ENCODE measurements around the gene SMG5. TPM values are rescaled to one million over a fixed set of nuclear protein-coding genes. Genes with fewer than 3 reads are reported as not detected.
"Not testable (repeated sequence)": the region's sequence is repeated elsewhere in the genome, so short reads cannot be mapped to it uniquely, and the experiment has no call there.

Gene SMG5
- total RNA-seq (2014; rRNA removed; shearing (Covaris generic)) (109 and 118 TPM in 2 replicates), polyA plus RNA-seq (2016; fragmentation: Nextera tagmentation; extraction: Ambion mirVana) (21.3 and 25.9 TPM in 2 replicates)
- long read RNA-seq, full-length matches to known transcripts, result 4 of 10 reads
- long read RNA-seq, partial matches to known transcripts, result 3 of 10 reads
- long read RNA-seq, other reads (novel, unspliced or antisense), result 3 of 10 reads

- Mint-ChIP-seq H3K27me3 (ENCODE audit: insufficient read depth, low read depth, poor library complexity) (peaks cover 16% of the 10 kb centered on the region), H3K36me3 (ENCODE audit: low read depth) (peaks cover 13% of the 10 kb centered on the region), H3K27ac (peak within 1 kb of the TSS; percentile 97), H3K4me1 (peaks cover 19% of the 10 kb centered on the region), H3K4me3 (peak within 1 kb of the TSS; percentile 98), H3K9me3 (no peaks in the 10 kb centered on the region)
- Histone ChIP-seq H3K4me3 (peak within 1 kb of the TSS; percentile 83), H4K20me1 (replicated peaks; ENCODE audit: insufficient read depth) (peaks cover 36% of the 10 kb centered on the region), H3K27me3 (ENCODE audit: insufficient read depth) (no peaks in the 10 kb centered on the region), H3K9me2 (ENCODE audit: insufficient read depth) (no peaks in the 10 kb centered on the region), H3F3A (replicated peaks; ENCODE audit: low read depth) (peaks cover 20% of the 10 kb centered on the region; the same call in 1 of the 2 replicates), H3K4me2 (peak within 1 kb of the TSS; percentile 96), H3K36me3 (ENCODE audit: insufficient read depth) (peaks cover 18% of the 10 kb centered on the region), H3K79me2 (replicated peaks; ENCODE audit: insufficient read depth) (peaks cover 44% of the 10 kb centered on the region), H2AFZ (peak within 1 kb of the TSS; percentile 95), H3K4me1 (ENCODE audit: insufficient read depth) (peaks cover 16% of the 10 kb centered on the region), H3K27ac (ENCODE audit: low read depth) (peak within 1 kb of the TSS; percentile 92)
- DNase-seq (ENCODE audit: low spot score) (peak; percentile 100), ATAC-seq (peak; percentile 89)
- TF ChIP-seq NANOG (IDR thresholded peaks at IDR 0.05; ENCODE audit: borderline replicate concordance) (peak; percentile 21; the same call in 1 of the 2 replicates), POLR2AphosphoS5 (IDR thresholded peaks at IDR 0.05; ENCODE audit: low read depth) (peak; percentile 95), EZH2 (IDR thresholded peaks at IDR 0.05; ENCODE audit: low read depth, unreplicated experiment) (no peak), ETS1 (IDR thresholded peaks at IDR 0.05) (peak; percentile 96), CREB1 (CRISPR knock-in tag; IDR thresholded peaks at IDR 0.05; ENCODE audit: low read depth) (peak; percentile 79)
Observed at GRCh38 chr1:156282479-156283222, at the start of gene SMG5. TSS of gene SMG5 (minus strand) at chr1:156282825. CDS start at chr1:156282680, 145 bp downstream.

DNA sequence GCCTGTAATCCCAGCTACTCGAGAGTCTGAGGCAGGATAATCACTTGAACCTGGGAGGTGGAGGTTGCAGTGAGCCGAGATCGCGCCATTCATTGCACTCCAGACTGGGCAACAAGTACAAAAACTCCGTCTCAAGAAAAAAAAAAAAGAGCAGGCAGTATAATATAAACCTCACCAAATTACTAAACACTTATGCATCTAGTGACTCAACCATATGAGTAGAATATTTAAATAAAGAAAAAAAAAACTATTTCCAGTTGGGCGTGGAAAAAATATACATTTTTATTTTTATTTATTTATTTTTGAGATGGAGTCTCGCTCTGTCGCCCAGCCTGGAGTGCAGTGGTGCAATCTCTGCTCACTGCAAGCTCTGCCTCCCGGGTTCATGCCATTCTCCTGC, 40.6 kb upstream of the SMG5 start:
- H3F3A ChIP-seq (replicated peaks; ENCODE audit: low read depth), result peaks cover 56% of the 10 kb centered on the region
- DNase-seq (ENCODE audit: low spot score); H3K4me2 ChIP-seq; ATAC-seq; H3K9me3 Mint-ChIP-seq; H2AFZ ChIP-seq; H3K4me1 ChIP-seq (ENCODE audit: insufficient read depth); H3K27me3 ChIP-seq (ENCODE audit: insufficient read depth); H3K27ac Mint-ChIP-seq; H3K27me3 Mint-ChIP-seq (ENCODE audit: insufficient read depth, low read depth, poor library complexity); H3K9me2 ChIP-seq (ENCODE audit: insufficient read depth); H3K4me3 ChIP-seq; H3K4me1 Mint-ChIP-seq; H3K4me3 Mint-ChIP-seq; H3K27ac ChIP-seq (ENCODE audit: low read depth): not testable (repeated sequence)
- H4K20me1 ChIP-seq (replicated peaks; ENCODE audit: insufficient read depth), result peaks cover 41% of the 10 kb centered on the region
- H3K36me3 ChIP-seq (ENCODE audit: insufficient read depth), result peaks cover 75% of the 10 kb centered on the region
- H3K79me2 ChIP-seq (replicated peaks; ENCODE audit: insufficient read depth), result peaks cover 16% of the 10 kb centered on the region
- peaks cover 84% of the 10 kb centered on the region for H3K36me3 Mint-ChIP-seq (ENCODE audit: low read depth)

DNA sequence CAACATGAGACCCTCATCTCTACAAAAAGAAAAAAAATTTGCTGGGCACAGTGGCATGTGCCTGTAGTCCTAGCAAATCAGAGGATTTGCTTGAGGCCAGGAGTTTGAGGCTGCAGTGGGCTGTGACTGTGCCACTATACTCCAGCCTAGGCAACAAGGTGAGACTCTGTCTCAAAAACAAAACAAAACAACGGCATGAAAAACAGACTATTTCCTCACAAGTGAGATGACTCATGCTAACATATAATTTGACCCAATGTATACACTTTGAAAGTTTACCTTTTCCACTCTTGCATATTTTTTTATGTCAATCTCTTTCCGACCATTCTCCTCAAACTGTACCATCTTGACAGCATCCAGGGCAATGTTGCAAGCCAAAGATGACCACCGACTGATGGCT, 37.9 kb upstream of the SMG5 start:
- H3K9me2 ChIP-seq (ENCODE audit: insufficient read depth), result no peaks in the 10 kb centered on the region
- H3K4me1 ChIP-seq (ENCODE audit: insufficient read depth), result no peaks in the 10 kb centered on the region
- Mint-ChIP-seq H3K4me3 (no peak overlapping the region), H3K27ac (no peak overlapping the region), H3K9me3 (no peaks in the 10 kb centered on the region), H3K36me3 (ENCODE audit: low read depth) (peaks cover 96% of the 10 kb centered on the region), H3K4me1 (no peaks in the 10 kb centered on the region), H3K27me3 (ENCODE audit: insufficient read depth, low read depth, poor library complexity) (no peaks in the 10 kb centered on the region)
- H3K36me3 ChIP-seq (ENCODE audit: insufficient read depth), result peaks cover 92% of the 10 kb centered on the region
- peaks cover 11% of the 10 kb centered on the region for H3K79me2 ChIP-seq (replicated peaks; ENCODE audit: insufficient read depth)
- ATAC-seq (no peak), DNase-seq (ENCODE audit: low spot score) (no peak)
- H3K27me3 ChIP-seq (ENCODE audit: insufficient read depth), result no peaks in the 10 kb centered on the region
- no peak overlapping the region for H3K27ac ChIP-seq (ENCODE audit: low read depth)
- H3K4me3 ChIP-seq, result no peak overlapping the region
- H2AFZ ChIP-seq, result no peak overlapping the region
- no peak overlapping the region for H3K4me2 ChIP-seq
- H4K20me1 ChIP-seq (replicated peaks; ENCODE audit: insufficient read depth), result peaks cover 40% of the 10 kb centered on the region
- peaks cover 61% of the 10 kb centered on the region for H3F3A ChIP-seq (replicated peaks; ENCODE audit: low read depth)
- TF ChIP-seq, protein P1, sequence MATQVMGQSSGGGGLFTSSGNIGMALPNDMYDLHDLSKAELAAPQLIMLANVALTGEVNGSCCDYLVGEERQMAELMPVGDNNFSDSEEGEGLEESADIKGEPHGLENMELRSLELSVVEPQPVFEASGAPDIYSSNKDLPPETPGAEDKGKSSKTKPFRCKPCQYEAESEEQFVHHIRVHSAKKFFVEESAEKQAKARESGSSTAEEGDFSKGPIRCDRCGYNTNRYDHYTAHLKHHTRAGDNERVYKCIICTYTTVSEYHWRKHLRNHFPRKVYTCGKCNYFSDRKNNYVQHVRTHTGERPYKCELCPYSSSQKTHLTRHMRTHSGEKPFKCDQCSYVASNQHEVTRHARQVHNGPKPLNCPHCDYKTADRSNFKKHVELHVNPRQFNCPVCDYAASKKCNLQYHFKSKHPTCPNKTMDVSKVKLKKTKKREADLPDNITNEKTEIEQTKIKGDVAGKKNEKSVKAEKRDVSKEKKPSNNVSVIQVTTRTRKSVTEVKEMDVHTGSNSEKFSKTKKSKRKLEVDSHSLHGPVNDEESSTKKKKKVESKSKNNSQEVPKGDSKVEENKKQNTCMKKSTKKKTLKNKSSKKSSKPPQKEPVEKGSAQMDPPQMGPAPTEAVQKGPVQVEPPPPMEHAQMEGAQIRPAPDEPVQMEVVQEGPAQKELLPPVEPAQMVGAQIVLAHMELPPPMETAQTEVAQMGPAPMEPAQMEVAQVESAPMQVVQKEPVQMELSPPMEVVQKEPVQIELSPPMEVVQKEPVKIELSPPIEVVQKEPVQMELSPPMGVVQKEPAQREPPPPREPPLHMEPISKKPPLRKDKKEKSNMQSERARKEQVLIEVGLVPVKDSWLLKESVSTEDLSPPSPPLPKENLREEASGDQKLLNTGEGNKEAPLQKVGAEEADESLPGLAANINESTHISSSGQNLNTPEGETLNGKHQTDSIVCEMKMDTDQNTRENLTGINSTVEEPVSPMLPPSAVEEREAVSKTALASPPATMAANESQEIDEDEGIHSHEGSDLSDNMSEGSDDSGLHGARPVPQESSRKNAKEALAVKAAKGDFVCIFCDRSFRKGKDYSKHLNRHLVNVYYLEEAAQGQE (IDR thresholded peaks at IDR 0.05; ENCODE audit: unreplicated experiment), result no peak
- no peak for TF ChIP-seq ZNF331 (CRISPR knock-in tag; IDR thresholded peaks at IDR 0.05; ENCODE audit: low read depth)
- no peak for TF ChIP-seq CTCF (conservative IDR thresholded peaks at IDR 0.05; ENCODE audit: low read depth in 2 of 2)
- TF ChIP-seq STAT1 (IDR thresholded peaks at IDR 0.05; ENCODE audit: unreplicated experiment), result no peak
- no peak for TF ChIP-seq CREB1 (CRISPR knock-in tag; IDR thresholded peaks at IDR 0.05; ENCODE audit: low read depth)
- TF ChIP-seq ZNF114 (CRISPR knock-in tag; IDR thresholded peaks at IDR 0.05), result no peak

Measured in GM23338 (cell line).